HepG2 (cell line): ENCODE measurements around the gene CNNM3. TPM values are rescaled to one million over a fixed set of nuclear protein-coding genes. Genes with fewer than 3 reads are reported as not detected.

Source experiments
- CCAR2 ChIP-seq: fragments of 200-400 bp; formaldehyde crosslinking; optimal IDR thresholded peaks from 2 replicates; pipeline ENCODE3; 2018; ENCODE audit warnings: low read depth, mild to moderate bottlenecking, low read length, moderate library complexity
- DBP ChIP-seq: sonication (generic); formaldehyde crosslinking; IDR thresholded peaks from 2 replicates; pipeline ENCODE4 v1.4.0; 2020; ENCODE audit warnings: missing genetic modification reagents; ENCODE audit errors: not compliant biosample characterization
- GPN1 ChIP-seq: sonication (generic); formaldehyde crosslinking; IDR thresholded peaks from 2 replicates; pipeline ENCODE4 v1.5.1; 2020; ENCODE audit warnings: missing genetic modification reagents, borderline replicate concordance
- HMG20A ChIP-seq: IDR thresholded peaks from 2 replicates; pipeline ENCODE4 v1.6.1; 2016; ENCODE audit warnings: borderline replicate concordance
- HMG20B ChIP-seq: conservative IDR thresholded peaks from 2 replicates; pipeline ENCODE4 v1.6.1; 2016; ENCODE audit warnings: missing genetic modification reagents, missing compliant biosample characterization
- KAT7 ChIP-seq: IDR thresholded peaks from 2 replicates; pipeline ENCODE4 v1.6.1; 2018; ENCODE audit warnings: borderline replicate concordance, missing compliant biosample characterization
- MAF1 ChIP-seq: sonication (generic); formaldehyde crosslinking; IDR thresholded peaks from 2 replicates; pipeline ENCODE4 v1.5.0; 2020; ENCODE audit warnings: missing genetic modification reagents, borderline replicate concordance
- MAFF ChIP-seq: IDR thresholded peaks from 2 replicates; pipeline ENCODE4 v1.6.1; 2011; ENCODE audit warnings: low read depth, low read length, improper control_type of control experiment
- MED1 ChIP-seq: sonication (generic); formaldehyde crosslinking; IDR thresholded peaks from 2 replicates; pipeline ENCODE4 v1.4.0; 2020; ENCODE audit warnings: missing genetic modification reagents
- POLR2AphosphoS2 ChIP-seq: IDR thresholded peaks from 2 replicates; pipeline ENCODE4 v1.6.1; 2011; ENCODE audit warnings: low read depth, low read length, improper control_type of control experiment
- RBM22 ChIP-seq: fragments of 200-400 bp; formaldehyde crosslinking; optimal IDR thresholded peaks from 2 replicates; pipeline ENCODE3; 2017; ENCODE audit warnings: mild to moderate bottlenecking, low read length, moderate library complexity
- SIX1 ChIP-seq: sonication (generic); formaldehyde crosslinking; IDR thresholded peaks from 2 replicates; pipeline ENCODE4 v1.4.0; 2020; ENCODE audit warnings: missing genetic modification reagents, borderline replicate concordance
- SKIL ChIP-seq: sonication (generic); formaldehyde crosslinking; IDR thresholded peaks from 2 replicates; pipeline ENCODE4 v1.8.0; 2022; ENCODE audit warnings: missing genetic modification reagents, mild to moderate bottlenecking, moderate library complexity, borderline replicate concordance
- SNAI1 ChIP-seq: sonication (generic); formaldehyde crosslinking; IDR thresholded peaks from 2 replicates; pipeline ENCODE4 v1.5.0; 2020; ENCODE audit warnings: mild to moderate bottlenecking, missing genetic modification reagents, borderline replicate concordance
- TAF15 ChIP-seq: fragments of 200-400 bp; formaldehyde crosslinking; IDR thresholded peaks from one replicate; pipeline ENCODE4 v1.6.1; 2018; ENCODE audit warnings: mild to moderate bottlenecking, low read depth, low read length; ENCODE audit not compliant: poor library complexity, severe bottlenecking
- ZNF317 ChIP-seq: sonication (generic); formaldehyde crosslinking; IDR thresholded peaks from 2 replicates; pipeline ENCODE4 v1.5.0; 2020; ENCODE audit warnings: mild to moderate bottlenecking, missing genetic modification reagents
- polyA plus RNA-seq, 8 experiments: library from polyadenylated mRNA; depleted of rRNA in 3 of 8; stranded (reverse) in 7 of 8; unstranded in 1 of 8; fragments of >200 nt; fragmentation: Illumina TruSeq in 4 of 8; extraction: Trizol in 4 of 8; gene quantifications; 2 replicates each; pipeline versions ENCODE4 v1.2.1 to v1.2.3, GENCODE V29; 2011 to 2016; ENCODE audit warnings: low read depth in 4 of 8, missing spikeins in 1 of 8, mixed read lengths in 1 of 8; ENCODE audit not compliant: insufficient read depth in 1 of 8
- total RNA-seq, 5 experiments: library from RNA; depleted of rRNA; stranded (reverse); fragments of >200 nt; fragmentation: Illumina TruSeq; extraction: Trizol; gene quantifications; 2 replicates each; pipeline ENCODE4 v1.2.3, GENCODE V29; 2016; ENCODE audit warnings: low read depth in 1 of 5
- TF ChIP-seq, protein P1 (sequence below): sonication (generic); formaldehyde crosslinking; IDR thresholded peaks from 2 replicates; pipeline ENCODE4 v1.4.0; 2020; ENCODE audit warnings: missing genetic modification reagents, borderline replicate concordance
- TF ChIP-seq, protein P2 (sequence below): sonication (generic); formaldehyde crosslinking; IDR thresholded peaks from 2 replicates; pipeline ENCODE4 v1.5.0; 2020; ENCODE audit warnings: missing genetic modification reagents
- TF ChIP-seq, protein P3 (sequence below): sonication (generic); formaldehyde crosslinking; IDR thresholded peaks from 2 replicates; pipeline ENCODE4 v1.8.0; 2022; ENCODE audit warnings: mild to moderate bottlenecking, missing genetic modification reagents, moderate library complexity

CNNM3 gene
- total and polyA plus RNA-seq, 2 of the 13 experiments (the other 11 are each of a cell fraction or from before 2014, with no cell fraction given) = 21.2 to 27.9 TPM

- peak; percentile 89 for TF ChIP-seq GPN1
- no peak for TF ChIP-seq CCAR2
- TF ChIP-seq HMG20A (CRISPR knock-in tag) = no peak
- peak; percentile 84 for TF ChIP-seq MED1 (CRISPR knock-in tag)
- 0 out of 2 replicates have a peak, but pooled peaks have one; percentile 62 for TF ChIP-seq KAT7 (CRISPR knock-in tag)
- TF ChIP-seq, protein P1, sequence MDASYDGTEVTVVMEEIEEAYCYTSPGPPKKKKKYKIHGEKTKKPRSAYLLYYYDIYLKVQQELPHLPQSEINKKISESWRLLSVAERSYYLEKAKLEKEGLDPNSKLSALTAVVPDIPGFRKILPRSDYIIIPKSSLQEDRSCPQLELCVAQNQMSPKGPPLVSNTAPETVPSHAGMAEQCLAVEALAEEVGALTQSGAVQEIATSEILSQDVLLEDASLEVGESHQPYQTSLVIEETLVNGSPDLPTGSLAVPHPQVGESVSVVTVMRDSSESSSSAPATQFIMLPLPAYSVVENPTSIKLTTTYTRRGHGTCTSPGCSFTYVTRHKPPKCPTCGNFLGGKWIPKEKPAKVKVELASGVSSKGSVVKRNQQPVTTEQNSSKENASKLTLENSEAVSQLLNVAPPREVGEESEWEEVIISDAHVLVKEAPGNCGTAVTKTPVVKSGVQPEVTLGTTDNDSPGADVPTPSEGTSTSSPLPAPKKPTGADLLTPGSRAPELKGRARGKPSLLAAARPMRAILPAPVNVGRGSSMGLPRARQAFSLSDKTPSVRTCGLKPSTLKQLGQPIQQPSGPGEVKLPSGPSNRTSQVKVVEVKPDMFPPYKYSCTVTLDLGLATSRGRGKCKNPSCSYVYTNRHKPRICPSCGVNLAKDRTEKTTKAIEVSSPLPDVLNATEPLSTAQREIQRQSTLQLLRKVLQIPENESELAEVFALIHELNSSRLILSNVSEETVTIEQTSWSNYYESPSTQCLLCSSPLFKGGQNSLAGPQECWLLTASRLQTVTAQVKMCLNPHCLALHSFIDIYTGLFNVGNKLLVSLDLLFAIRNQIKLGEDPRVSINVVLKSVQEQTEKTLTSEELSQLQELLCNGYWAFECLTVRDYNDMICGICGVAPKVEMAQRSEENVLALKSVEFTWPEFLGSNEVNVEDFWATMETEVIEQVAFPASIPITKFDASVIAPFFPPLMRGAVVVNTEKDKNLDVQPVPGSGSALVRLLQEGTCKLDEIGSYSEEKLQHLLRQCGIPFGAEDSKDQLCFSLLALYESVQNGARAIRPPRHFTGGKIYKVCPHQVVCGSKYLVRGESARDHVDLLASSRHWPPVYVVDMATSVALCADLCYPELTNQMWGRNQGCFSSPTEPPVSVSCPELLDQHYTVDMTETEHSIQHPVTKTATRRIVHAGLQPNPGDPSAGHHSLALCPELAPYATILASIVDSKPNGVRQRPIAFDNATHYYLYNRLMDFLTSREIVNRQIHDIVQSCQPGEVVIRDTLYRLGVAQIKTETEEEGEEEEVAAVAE = no peak
- TF ChIP-seq SNAI1 = peak; percentile 32; the same call in 1 of the 2 replicates
- 0 out of 2 replicates have a peak, but pooled peaks have one; percentile 18 for TF ChIP-seq SIX1 (CRISPR knock-in tag)
- TF ChIP-seq ZNF317 = peak; percentile 62; the same call in 1 of the 2 replicates
- TF ChIP-seq SKIL (CRISPR knock-in tag) = peak; percentile 34; the same call in 1 of the 2 replicates
- 0 out of 2 replicates have a peak, but pooled peaks have one; percentile 18 for TF ChIP-seq MAF1 (CRISPR knock-in tag)
- TF ChIP-seq MAFF = no peak
- TF ChIP-seq DBP (CRISPR knock-in tag) = no peak
- TF ChIP-seq, protein P2, sequence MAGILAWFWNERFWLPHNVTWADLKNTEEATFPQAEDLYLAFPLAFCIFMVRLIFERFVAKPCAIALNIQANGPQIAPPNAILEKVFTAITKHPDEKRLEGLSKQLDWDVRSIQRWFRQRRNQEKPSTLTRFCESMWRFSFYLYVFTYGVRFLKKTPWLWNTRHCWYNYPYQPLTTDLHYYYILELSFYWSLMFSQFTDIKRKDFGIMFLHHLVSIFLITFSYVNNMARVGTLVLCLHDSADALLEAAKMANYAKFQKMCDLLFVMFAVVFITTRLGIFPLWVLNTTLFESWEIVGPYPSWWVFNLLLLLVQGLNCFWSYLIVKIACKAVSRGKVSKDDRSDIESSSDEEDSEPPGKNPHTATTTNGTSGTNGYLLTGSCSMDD (CRISPR knock-in tag) = peak; percentile 68; the same call in 1 of the 2 replicates
- peak; percentile 11; the same call in 1 of the 2 replicates for TF ChIP-seq HMG20B (CRISPR knock-in tag)
- TF ChIP-seq, protein P3, sequence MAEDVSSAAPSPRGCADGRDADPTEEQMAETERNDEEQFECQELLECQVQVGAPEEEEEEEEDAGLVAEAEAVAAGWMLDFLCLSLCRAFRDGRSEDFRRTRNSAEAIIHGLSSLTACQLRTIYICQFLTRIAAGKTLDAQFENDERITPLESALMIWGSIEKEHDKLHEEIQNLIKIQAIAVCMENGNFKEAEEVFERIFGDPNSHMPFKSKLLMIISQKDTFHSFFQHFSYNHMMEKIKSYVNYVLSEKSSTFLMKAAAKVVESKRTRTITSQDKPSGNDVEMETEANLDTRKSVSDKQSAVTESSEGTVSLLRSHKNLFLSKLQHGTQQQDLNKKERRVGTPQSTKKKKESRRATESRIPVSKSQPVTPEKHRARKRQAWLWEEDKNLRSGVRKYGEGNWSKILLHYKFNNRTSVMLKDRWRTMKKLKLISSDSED (CRISPR knock-in tag) = peak; percentile 87; the same call in 1 of the 2 replicates
- no peak for TF ChIP-seq TAF15
- TF ChIP-seq POLR2AphosphoS2 = no peak
- no peak for TF ChIP-seq RBM22
These were observed 41.8 kb downstream of the CNNM3 start, which contains the start of gene ANKRD39 (continued) for GRCh38 chr2:96857667-96858372.
